ENCODE results near the gene KCNG2.

Gene KCNG2

GRCh38 chr18:79902640-79903039 lies 104.9 kb downstream of the KCNG2 start:
- H3K4me1 ChIP-seq (ENCODE audit: control insufficient read depth in 2 of 2, insufficient read depth in 1 of 2, low read depth in 1 of 2, low read length in 2 of 2) = no peaks in the 10 kb centered on the region
- H3K4me3 ChIP-seq (ENCODE audit: low read length in 2 of 2) = no peak overlapping the region
- no peaks in the 10 kb centered on the region for H3K27me3 ChIP-seq (ENCODE audit: control insufficient read depth in 3 of 3, insufficient read depth in 3 of 3, low read depth in 1 of 3, low read length in 3 of 3)
- no peak overlapping the region for H3K27ac ChIP-seq (replicated peaks; ENCODE audit: low read length)
- no peak overlapping the region for H3K4me2 ChIP-seq (ENCODE audit: insufficient read depth, low read length, poor library complexity, severe bottlenecking)
- H3K18ac ChIP-seq (ENCODE audit: low read length) = no peak overlapping the region
- no peak overlapping the region for H2AK5ac ChIP-seq (ENCODE audit: low read depth, low read length)
- H4K91ac ChIP-seq (ENCODE audit: low read depth, low read length, poor library complexity) = no peak overlapping the region
- H4K8ac ChIP-seq (ENCODE audit: low read depth, low read length) = peak overlapping the region; percentile 43
- H2BK12ac ChIP-seq (ENCODE audit: low read length) = no peak overlapping the region
- WGBS, 2 donors (ENCODE audit: extremely low coverage in 2 of 2, insufficient read length in 2 of 2, insufficient replicate concordance in 1 of 2) = no CpG with 5 or more reads among the region's 20 CpGs
- H2AFZ ChIP-seq (ENCODE audit: low read length) = no peak overlapping the region
- H3K79me1 ChIP-seq (ENCODE audit: low read depth, low read length) = peaks cover 2% of the 10 kb centered on the region
- H3K23ac ChIP-seq (ENCODE audit: low read depth, low read length, poor library complexity) = no peak overlapping the region
- H3K9me3 ChIP-seq (replicated peaks in 1 of 2; ENCODE audit: control insufficient read depth in 2 of 2, insufficient read depth in 1 of 2, low read depth in 1 of 2, low read length in 2 of 2) = peaks cover 27 to 54% of the 10 kb centered on the region in 2 donors
- H2BK15ac ChIP-seq (ENCODE audit: low read length) = no peak overlapping the region
- no peak overlapping the region for H2BK5ac ChIP-seq (ENCODE audit: low read length)
- DNase-seq (ENCODE audit: low spot score) = no peak
- H2BK120ac ChIP-seq (ENCODE audit: low read depth, low read length) = no peak overlapping the region
- H3K4ac ChIP-seq (ENCODE audit: low read length) = no peak overlapping the region
- peaks cover 10 to 32% of the 10 kb centered on the region in 2 donors for H3K36me3 ChIP-seq (replicated peaks in 1 of 2; ENCODE audit: control insufficient read depth in 2 of 2, insufficient read depth in 2 of 2, low read length in 2 of 2)
- H3K14ac ChIP-seq (ENCODE audit: low read length) = no peak overlapping the region
- H3K9ac ChIP-seq (ENCODE audit: low read depth, low read length, poor library complexity) = no peak overlapping the region

DNA sequence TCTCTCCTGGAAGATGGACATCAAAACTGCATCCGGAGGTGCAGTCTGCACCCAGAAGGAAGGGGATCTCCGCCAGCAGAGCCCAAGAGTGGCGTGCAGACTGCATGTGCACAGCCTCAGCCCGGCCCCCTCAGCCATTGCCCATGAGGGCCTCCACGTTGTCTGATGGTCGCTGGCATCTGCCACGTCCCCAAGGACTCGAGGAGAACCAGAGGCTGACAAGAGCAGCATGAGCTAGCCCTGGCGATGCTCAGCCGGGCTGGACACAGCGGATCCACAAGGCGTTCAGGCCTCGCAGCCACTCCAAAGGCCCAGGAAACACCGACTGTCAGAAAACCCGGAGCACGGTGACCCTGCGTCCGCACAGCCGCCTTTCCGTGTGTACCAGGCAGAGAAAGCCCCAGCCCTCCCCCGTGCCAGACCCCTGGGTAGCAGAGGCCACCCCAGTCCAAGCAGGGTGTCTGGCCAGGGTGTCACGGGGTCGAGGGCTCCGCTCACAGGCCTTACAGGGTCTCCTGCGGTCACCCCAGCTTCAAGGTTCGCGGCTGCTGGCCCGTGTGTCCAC lies 105.4 kb downstream of the KCNG2 start:
- Histone ChIP-seq H3K18ac (ENCODE audit: low read length) (no peak overlapping the region), H3K4me2 (ENCODE audit: insufficient read depth, low read length, poor library complexity, severe bottlenecking) (no peak overlapping the region), H3K4me3 (ENCODE audit: low read length in 2 of 2) (no peak overlapping the region), H2BK120ac (ENCODE audit: low read depth, low read length) (no peak overlapping the region), H4K91ac (ENCODE audit: low read depth, low read length, poor library complexity) (no peak overlapping the region), H3K9ac (ENCODE audit: low read depth, low read length, poor library complexity) (no peak overlapping the region), H3K14ac (ENCODE audit: low read length) (no peak overlapping the region), H2AK5ac (ENCODE audit: low read depth, low read length) (no peak overlapping the region), H3K36me3 (replicated peaks in 1 of 2; ENCODE audit: control insufficient read depth in 2 of 2, insufficient read depth in 2 of 2, low read length in 2 of 2) (peaks cover 10 to 37% of the 10 kb centered on the region in 2 donors), H3K4ac (ENCODE audit: low read length) (no peak overlapping the region), H2BK15ac (ENCODE audit: low read length) (no peak overlapping the region), H3K9me3 (replicated peaks in 1 of 2; ENCODE audit: control insufficient read depth in 2 of 2, insufficient read depth in 1 of 2, low read depth in 1 of 2, low read length in 2 of 2) (peaks cover 22 to 49% of the 10 kb centered on the region in 2 donors), H4K8ac (ENCODE audit: low read depth, low read length) (no peak overlapping the region), H3K4me1 (ENCODE audit: control insufficient read depth in 2 of 2, insufficient read depth in 1 of 2, low read depth in 1 of 2, low read length in 2 of 2) (no peaks in the 10 kb centered on the region), H2BK12ac (ENCODE audit: low read length) (no peak overlapping the region), H2BK5ac (ENCODE audit: low read length) (no peak overlapping the region), H3K79me1 (ENCODE audit: low read depth, low read length) (peaks cover 2% of the 10 kb centered on the region), H3K27ac (replicated peaks; ENCODE audit: low read length) (no peak overlapping the region), H2AFZ (ENCODE audit: low read length) (no peak overlapping the region), H3K27me3 (ENCODE audit: control insufficient read depth in 3 of 3, insufficient read depth in 3 of 3, low read depth in 1 of 3, low read length in 3 of 3) (no peaks in the 10 kb centered on the region), H3K23ac (ENCODE audit: low read depth, low read length, poor library complexity) (no peak overlapping the region)
- no peak for DNase-seq (ENCODE audit: low spot score)
- WGBS, 2 donors (ENCODE audit: extremely low coverage in 2 of 2, insufficient read length in 2 of 2, insufficient replicate concordance in 1 of 2) = no CpG with 5 or more reads among the region's 28 CpGs

DNA sequence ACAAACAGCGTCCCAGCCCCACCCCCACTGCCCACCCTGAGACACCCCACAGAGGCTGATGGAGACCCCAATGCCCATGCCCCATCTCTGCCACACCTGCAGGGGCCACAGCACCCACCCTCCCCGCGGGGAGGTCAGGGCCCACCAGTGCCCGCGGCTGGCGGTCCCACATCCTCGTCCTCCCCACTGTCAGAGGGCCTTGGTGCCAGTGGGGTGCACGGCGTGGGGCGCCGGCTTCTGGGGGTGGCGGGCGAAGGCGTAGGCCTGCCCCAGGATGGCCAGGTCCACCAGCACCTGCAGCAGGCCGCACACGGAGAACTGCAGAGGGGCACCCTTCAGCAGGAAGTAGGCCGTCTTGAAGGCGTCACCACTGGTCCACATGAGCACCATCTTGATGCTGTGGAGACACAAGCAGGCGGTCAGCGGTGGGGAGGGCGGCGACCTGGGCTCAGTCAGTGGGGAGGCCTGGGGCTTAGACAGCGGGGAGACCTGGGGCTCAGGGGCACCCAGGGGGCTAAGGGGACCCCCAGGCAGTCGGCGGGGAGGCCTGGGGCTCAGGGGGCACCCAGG lies 106.1 kb downstream of the KCNG2 start:
- H3K4me2 ChIP-seq (ENCODE audit: insufficient read depth, low read length, poor library complexity, severe bottlenecking) = no peak overlapping the region
- no peak overlapping the region for H3K9ac ChIP-seq (ENCODE audit: low read depth, low read length, poor library complexity)
- no peak overlapping the region for H4K8ac ChIP-seq (ENCODE audit: low read depth, low read length)
- no peak overlapping the region for H3K14ac ChIP-seq (ENCODE audit: low read length)
- H3K27ac ChIP-seq (replicated peaks; ENCODE audit: low read length) = no peak overlapping the region
- H3K23ac ChIP-seq (ENCODE audit: low read depth, low read length, poor library complexity) = no peak overlapping the region
- H2BK5ac ChIP-seq (ENCODE audit: low read length) = peak overlapping the region; percentile 44
- H3K27me3 ChIP-seq (ENCODE audit: control insufficient read depth in 3 of 3, insufficient read depth in 3 of 3, low read depth in 1 of 3, low read length in 3 of 3) = no peaks in the 10 kb centered on the region
- no peak for DNase-seq (ENCODE audit: low spot score)
- no peak overlapping the region for H2AFZ ChIP-seq (ENCODE audit: low read length)
- H3K36me3 ChIP-seq (replicated peaks in 1 of 2; ENCODE audit: control insufficient read depth in 2 of 2, insufficient read depth in 2 of 2, low read length in 2 of 2) = peaks cover 10 to 43% of the 10 kb centered on the region in 2 donors
- H2AK5ac ChIP-seq (ENCODE audit: low read depth, low read length) = no peak overlapping the region
- H3K79me1 ChIP-seq (ENCODE audit: low read depth, low read length) = peaks cover 2% of the 10 kb centered on the region
- H2BK12ac ChIP-seq (ENCODE audit: low read length) = no peak overlapping the region
- no CpG with 5 or more reads among the region's 25 CpGs for WGBS, 2 donors (ENCODE audit: extremely low coverage in 2 of 2, insufficient read length in 2 of 2, insufficient replicate concordance in 1 of 2)
- H3K4ac ChIP-seq (ENCODE audit: low read length) = no peak overlapping the region
- no peak overlapping the region for H4K91ac ChIP-seq (ENCODE audit: low read depth, low read length, poor library complexity)
- no peak overlapping the region for H2BK120ac ChIP-seq (ENCODE audit: low read depth, low read length)
- no peaks in the 10 kb centered on the region for H3K4me1 ChIP-seq (ENCODE audit: control insufficient read depth in 2 of 2, insufficient read depth in 1 of 2, low read depth in 1 of 2, low read length in 2 of 2)
- no peak overlapping the region for H2BK15ac ChIP-seq (ENCODE audit: low read length)
- no peak overlapping the region for H3K18ac ChIP-seq (ENCODE audit: low read length)
- H3K4me3 ChIP-seq (ENCODE audit: low read length in 2 of 2) = no peak overlapping the region
- H3K9me3 ChIP-seq (replicated peaks in 1 of 2; ENCODE audit: control insufficient read depth in 2 of 2, insufficient read depth in 1 of 2, low read depth in 1 of 2, low read length in 2 of 2) = peaks cover 20 to 46% of the 10 kb centered on the region in 2 donors

DNA sequence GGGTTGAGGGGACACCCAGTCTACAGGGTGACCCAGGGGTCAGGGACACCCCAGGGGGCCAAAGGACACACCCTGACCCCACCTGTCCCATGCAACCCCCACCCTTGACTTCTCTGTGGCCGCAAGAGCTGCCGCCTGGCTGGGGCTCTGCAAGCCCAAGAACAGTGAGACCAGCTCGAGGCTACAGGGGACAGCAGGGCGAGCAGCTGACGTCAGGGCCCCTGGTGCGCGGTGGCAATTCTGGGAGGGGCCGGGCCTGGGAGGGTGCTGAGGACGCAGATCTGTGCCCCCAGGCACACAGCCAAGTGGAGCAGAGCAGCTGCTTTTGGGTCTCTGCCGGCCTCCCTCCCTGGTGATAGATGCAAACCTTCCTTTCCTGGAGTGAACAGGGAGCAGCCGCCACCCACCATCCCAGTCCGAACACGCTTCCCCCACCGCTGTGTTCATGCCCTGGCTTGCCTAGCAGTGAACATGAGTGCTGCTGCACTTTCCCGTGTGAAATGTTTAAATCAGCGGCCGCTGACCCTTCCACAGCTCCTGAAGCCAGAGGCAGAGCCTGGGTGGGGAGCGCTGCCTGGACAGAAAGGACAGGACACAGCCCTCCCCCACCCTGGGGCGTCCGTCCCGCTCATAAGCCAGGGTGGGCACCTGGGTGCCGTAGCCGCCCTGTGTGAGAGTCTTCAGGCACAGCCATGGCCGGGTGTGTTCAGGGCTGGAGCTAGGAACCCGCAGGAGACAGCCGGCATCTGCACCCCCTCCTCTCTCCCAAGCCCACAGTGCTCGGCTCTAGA lies 106.8 kb downstream of the KCNG2 start:
- no peak overlapping the region for H3K14ac ChIP-seq (ENCODE audit: low read length)
- no peak for DNase-seq (ENCODE audit: low spot score)
- WGBS, 2 donors (ENCODE audit: extremely low coverage in 2 of 2, insufficient read length in 2 of 2, insufficient replicate concordance in 1 of 2) = no CpG with 5 or more reads among the region's 27 CpGs

More for the DNA sequence above, 106.8 kb downstream of the KCNG2 start:
- Histone ChIP-seq H3K27ac (replicated peaks; ENCODE audit: low read length) (no peak overlapping the region), H3K9me3 (replicated peaks in 1 of 2; ENCODE audit: control insufficient read depth in 2 of 2, insufficient read depth in 1 of 2, low read depth in 1 of 2, low read length in 2 of 2) (peaks cover 15 to 39% of the 10 kb centered on the region in 2 donors), H4K91ac (ENCODE audit: low read depth, low read length, poor library complexity) (no peak overlapping the region), H2BK12ac (ENCODE audit: low read length) (no peak overlapping the region), H2BK120ac (ENCODE audit: low read depth, low read length) (no peak overlapping the region), H3K18ac (ENCODE audit: low read length) (peak overlapping the region; percentile 13), H3K27me3 (ENCODE audit: control insufficient read depth in 3 of 3, insufficient read depth in 3 of 3, low read depth in 1 of 3, low read length in 3 of 3) (no peaks in the 10 kb centered on the region), H3K36me3 (replicated peaks in 1 of 2; ENCODE audit: control insufficient read depth in 2 of 2, insufficient read depth in 2 of 2, low read length in 2 of 2) (peaks cover 10 to 48% of the 10 kb centered on the region in 2 donors), H3K9ac (ENCODE audit: low read depth, low read length, poor library complexity) (no peak overlapping the region), H3K4ac (ENCODE audit: low read length) (no peak overlapping the region), H3K4me2 (ENCODE audit: insufficient read depth, low read length, poor library complexity, severe bottlenecking) (no peak overlapping the region), H3K79me1 (ENCODE audit: low read depth, low read length) (no peaks in the 10 kb centered on the region), H2BK5ac (ENCODE audit: low read length) (peak overlapping the region; percentile 44), H3K4me1 (ENCODE audit: control insufficient read depth in 2 of 2, insufficient read depth in 1 of 2, low read depth in 1 of 2, low read length in 2 of 2) (no peaks in the 10 kb centered on the region), H3K23ac (ENCODE audit: low read depth, low read length, poor library complexity) (no peak overlapping the region), H2BK15ac (ENCODE audit: low read length) (no peak overlapping the region), H2AFZ (ENCODE audit: low read length) (no peak overlapping the region), H2AK5ac (ENCODE audit: low read depth, low read length) (no peak overlapping the region), H3K4me3 (ENCODE audit: low read length in 2 of 2) (no peak overlapping the region), H4K8ac (ENCODE audit: low read depth, low read length) (no peak overlapping the region)

Data from neuronal stem cell (in vitro differentiated cells).